K562 (cell line): ENCODE data around the gene NCAM2. TPM values are rescaled to one million over a fixed set of nuclear protein-coding genes. Genes with fewer than 3 reads are reported as not detected.

ENCODE experiments used
- C11orf30 ChIP-seq: fragments of 450-650 bp; IDR thresholded peaks from 2 replicates; pipeline ENCODE4 v1.6.1; 2016; ENCODE audit warnings: low read depth, mild to moderate bottlenecking
- CTCFL ChIP-seq: IDR thresholded peaks from 2 replicates; pipeline ENCODE4 v1.6.1; 2011; ENCODE audit warnings: borderline replicate concordance, low read depth, mild to moderate bottlenecking, moderate library complexity, low read length; ENCODE audit not compliant: insufficient read depth, poor library complexity, severe bottlenecking
- FOXA1 ChIP-seq: fragments of 450-650 bp; IDR thresholded peaks from 2 replicates; pipeline ENCODE4 v1.6.1; 2016; ENCODE audit warnings: mild to moderate bottlenecking, borderline replicate concordance
- HOXB6 ChIP-seq: fragments of 250-450 bp; sonication (Bioruptor Pico); IDR thresholded peaks from 2 replicates; pipeline ENCODE4 v1.5.1; 2022; ENCODE audit warnings: mild to moderate bottlenecking, borderline replicate concordance
- KAT7 ChIP-seq: sonication (generic); formaldehyde crosslinking; IDR thresholded peaks from 2 replicates; pipeline ENCODE4 v1.8.0; 2022; ENCODE audit warnings: missing genetic modification reagents, mild to moderate bottlenecking, borderline replicate concordance
- KLF10 ChIP-seq: fragments of 250-450 bp; sonication (Bioruptor Pico); IDR thresholded peaks from 2 replicates; pipeline ENCODE4 v1.6.1; 2021; ENCODE audit warnings: matching md5 sums
- MTA2 ChIP-seq: fragments of 450-650 bp; IDR thresholded peaks from 2 replicates; pipeline ENCODE4 v1.6.1; 2016; ENCODE audit warnings: low read depth
- NFIX ChIP-seq: fragments of 250-450 bp; sonication (Bioruptor Pico); IDR thresholded peaks from 2 replicates; pipeline ENCODE4 v1.4.0; 2020; ENCODE audit warnings: low read depth, mild to moderate bottlenecking, moderate library complexity
- RAD21 ChIP-seq, 2 experiments: fragments of 250-450 bp in 1 of 2; fragments of 450-650 bp in 1 of 2; sonication (Bioruptor Pico) in 1 of 2; formaldehyde crosslinking in 1 of 2; IDR thresholded peaks in 1 of 2; conservative IDR thresholded peaks in 1 of 2; 2 replicates each; pipeline versions ENCODE4 v1.4.0 to v1.8.0; 2020 to 2022; ENCODE audit warnings: mild to moderate bottlenecking in 2 of 2, moderate library complexity in 1 of 2
- RAD51 ChIP-seq: fragments of 450-650 bp; IDR thresholded peaks from 2 replicates; pipeline ENCODE4 v1.7.1; 2016; ENCODE audit warnings: low read depth, mild to moderate bottlenecking, borderline replicate concordance
- SAP30 ChIP-seq: fragments of 200-600 bp; sonication (generic); IDR thresholded peaks from 2 replicates; pipeline ENCODE4 v1.6.1; 2012; ENCODE audit warnings: borderline replicate concordance, low read depth, mild to moderate bottlenecking, moderate library complexity, low read length, control low read depth, inconsistent platforms; ENCODE audit not compliant: insufficient read depth, poor library complexity, severe bottlenecking
- SMARCA4 ChIP-seq: fragments of 450-650 bp; IDR thresholded peaks from 2 replicates; pipeline ENCODE4 v1.6.1; 2016
- WHSC1 ChIP-seq: IDR thresholded peaks from one replicate; pipeline ENCODE4 v1.6.1; 2012; ENCODE audit warnings: low read length, control low read depth, inconsistent platforms
- ZNF79 ChIP-seq: fragments of 250-450 bp; sonication (Bioruptor Pico); IDR thresholded peaks from 2 replicates; pipeline ENCODE4 v1.4.0; 2020; ENCODE audit warnings: low read depth, mild to moderate bottlenecking, moderate library complexity
- polyA plus RNA-seq, 8 experiments: library from polyadenylated mRNA; depleted of rRNA in 4 of 8; stranded (reverse) in 5 of 8; unstranded in 3 of 8; fragments of >200 nt; fragmentation: Nextera tagmentation in 2 of 8; fragmentation: Illumina TruSeq in 1 of 8; extraction: Ambion mirVana in 2 of 8; extraction: Trizol in 1 of 8; gene quantifications; 2 replicates each; pipeline versions ENCODE4 v1.2.1 to v1.2.3, GENCODE V29; 2011 to 2014; ENCODE audit warnings: inconsistent platforms in 1 of 8, missing spikeins in 1 of 8
- total RNA-seq, 7 experiments: library from RNA; depleted of rRNA in 6 of 7; stranded (reverse); fragments of >200 nt in 6 of 7; fragmentation: Illumina TruSeq in 2 of 7; extraction: Trizol in 2 of 7; gene quantifications; 2 replicates each; pipeline versions ENCODE4 v1.2.1 to v1.2.3, GENCODE V29; 2011 to 2021; ENCODE audit warnings: low replicate concordance in 1 of 7
- TF ChIP-seq, protein P1 (sequence below): sonication (generic); formaldehyde crosslinking; IDR thresholded peaks from 2 replicates; pipeline ENCODE4 v1.8.0; 2022; ENCODE audit warnings: mild to moderate bottlenecking, missing genetic modification reagents
- TF ChIP-seq, protein P2 (sequence below): sonication (generic); IDR thresholded peaks from 2 replicates; pipeline ENCODE4 v1.6.1; 2016
- TF ChIP-seq, protein P3 (sequence below): fragments of 250-450 bp; sonication (Bioruptor Pico); IDR thresholded peaks from 2 replicates; pipeline ENCODE4 v1.5.0; 2022; ENCODE audit warnings: mild to moderate bottlenecking

NCAM2 gene
- total and polyA plus RNA-seq, 9 of the 15 experiments (the other 6 are each of a cell fraction or from before 2014, with no cell fraction given): 14.0 to 58.2 (median 27.8) TPM

DNA sequence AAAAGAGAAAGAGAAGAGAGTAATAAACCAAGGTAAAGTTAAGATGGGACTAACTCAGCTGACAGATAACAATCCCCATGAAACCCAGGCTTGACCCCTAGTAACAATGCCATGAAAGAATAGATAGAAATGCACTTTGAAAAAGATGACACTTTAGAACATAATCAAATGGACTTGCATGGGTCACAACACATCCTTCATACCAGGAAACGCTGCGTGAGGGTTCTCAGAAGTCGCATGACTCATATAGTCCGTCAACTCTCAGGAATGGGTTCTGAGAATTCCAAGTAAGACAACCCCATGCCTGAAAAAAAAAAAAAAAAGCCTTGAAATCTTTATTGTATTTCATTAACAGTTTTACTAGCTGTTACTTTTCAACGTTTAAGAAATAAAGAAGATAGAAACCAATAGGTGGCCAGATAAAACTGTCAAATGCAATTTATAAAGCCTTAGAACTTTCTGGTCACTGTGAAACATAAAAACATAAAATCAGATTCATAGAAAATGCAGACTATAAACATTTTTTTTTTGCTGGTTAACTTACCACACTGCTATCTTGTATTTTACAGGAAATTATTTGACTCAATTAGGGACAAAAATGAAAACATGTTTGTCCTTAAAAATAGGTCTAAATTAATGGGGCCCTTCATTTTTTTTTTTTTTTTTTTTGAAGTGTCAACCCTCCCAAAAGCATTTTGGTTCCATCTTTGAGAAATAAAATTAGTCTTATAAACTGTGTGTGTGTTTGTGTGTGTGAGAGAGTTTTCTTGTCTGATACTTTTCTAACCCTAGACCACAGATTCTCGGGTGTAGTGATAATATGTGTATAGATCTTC lies 202.1 kb downstream of the NCAM2 start (continued):
- TF ChIP-seq SAP30 (no peak), WHSC1 (no peak), FOXA1 (no peak), KAT7 (no peak), HOXB6 (CRISPR knock-in tag) (no peak), KLF10 (CRISPR knock-in tag) (no peak), SMARCA4 (peak; percentile 92), ZNF79 (no peak), RAD21 (CRISPR knock-in tag; conservative IDR thresholded peaks at IDR 0.05 in 1 of 2, IDR thresholded peaks at IDR 0.05 in 1 of 2) (no peak), CTCFL (no peak), MTA2 (no peak), RAD51 (no peak; the same call in 1 of the 2 replicates), NFIX (CRISPR knock-in tag) (no peak), C11orf30 (peak; percentile 53; the same call in 1 of the 2 replicates)
- TF ChIP-seq, protein P1, sequence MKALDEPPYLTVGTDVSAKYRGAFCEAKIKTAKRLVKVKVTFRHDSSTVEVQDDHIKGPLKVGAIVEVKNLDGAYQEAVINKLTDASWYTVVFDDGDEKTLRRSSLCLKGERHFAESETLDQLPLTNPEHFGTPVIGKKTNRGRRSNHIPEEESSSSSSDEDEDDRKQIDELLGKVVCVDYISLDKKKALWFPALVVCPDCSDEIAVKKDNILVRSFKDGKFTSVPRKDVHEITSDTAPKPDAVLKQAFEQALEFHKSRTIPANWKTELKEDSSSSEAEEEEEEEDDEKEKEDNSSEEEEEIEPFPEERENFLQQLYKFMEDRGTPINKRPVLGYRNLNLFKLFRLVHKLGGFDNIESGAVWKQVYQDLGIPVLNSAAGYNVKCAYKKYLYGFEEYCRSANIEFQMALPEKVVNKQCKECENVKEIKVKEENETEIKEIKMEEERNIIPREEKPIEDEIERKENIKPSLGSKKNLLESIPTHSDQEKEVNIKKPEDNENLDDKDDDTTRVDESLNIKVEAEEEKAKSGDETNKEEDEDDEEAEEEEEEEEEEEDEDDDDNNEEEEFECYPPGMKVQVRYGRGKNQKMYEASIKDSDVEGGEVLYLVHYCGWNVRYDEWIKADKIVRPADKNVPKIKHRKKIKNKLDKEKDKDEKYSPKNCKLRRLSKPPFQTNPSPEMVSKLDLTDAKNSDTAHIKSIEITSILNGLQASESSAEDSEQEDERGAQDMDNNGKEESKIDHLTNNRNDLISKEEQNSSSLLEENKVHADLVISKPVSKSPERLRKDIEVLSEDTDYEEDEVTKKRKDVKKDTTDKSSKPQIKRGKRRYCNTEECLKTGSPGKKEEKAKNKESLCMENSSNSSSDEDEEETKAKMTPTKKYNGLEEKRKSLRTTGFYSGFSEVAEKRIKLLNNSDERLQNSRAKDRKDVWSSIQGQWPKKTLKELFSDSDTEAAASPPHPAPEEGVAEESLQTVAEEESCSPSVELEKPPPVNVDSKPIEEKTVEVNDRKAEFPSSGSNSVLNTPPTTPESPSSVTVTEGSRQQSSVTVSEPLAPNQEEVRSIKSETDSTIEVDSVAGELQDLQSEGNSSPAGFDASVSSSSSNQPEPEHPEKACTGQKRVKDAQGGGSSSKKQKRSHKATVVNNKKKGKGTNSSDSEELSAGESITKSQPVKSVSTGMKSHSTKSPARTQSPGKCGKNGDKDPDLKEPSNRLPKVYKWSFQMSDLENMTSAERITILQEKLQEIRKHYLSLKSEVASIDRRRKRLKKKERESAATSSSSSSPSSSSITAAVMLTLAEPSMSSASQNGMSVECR (CRISPR knock-in tag): no peak
- TF ChIP-seq, protein P2, sequence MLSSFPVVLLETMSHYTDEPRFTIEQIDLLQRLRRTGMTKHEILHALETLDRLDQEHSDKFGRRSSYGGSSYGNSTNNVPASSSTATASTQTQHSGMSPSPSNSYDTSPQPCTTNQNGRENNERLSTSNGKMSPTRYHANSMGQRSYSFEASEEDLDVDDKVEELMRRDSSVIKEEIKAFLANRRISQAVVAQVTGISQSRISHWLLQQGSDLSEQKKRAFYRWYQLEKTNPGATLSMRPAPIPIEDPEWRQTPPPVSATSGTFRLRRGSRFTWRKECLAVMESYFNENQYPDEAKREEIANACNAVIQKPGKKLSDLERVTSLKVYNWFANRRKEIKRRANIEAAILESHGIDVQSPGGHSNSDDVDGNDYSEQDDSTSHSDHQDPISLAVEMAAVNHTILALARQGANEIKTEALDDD: peak; percentile 87
- TF ChIP-seq, protein P3, sequence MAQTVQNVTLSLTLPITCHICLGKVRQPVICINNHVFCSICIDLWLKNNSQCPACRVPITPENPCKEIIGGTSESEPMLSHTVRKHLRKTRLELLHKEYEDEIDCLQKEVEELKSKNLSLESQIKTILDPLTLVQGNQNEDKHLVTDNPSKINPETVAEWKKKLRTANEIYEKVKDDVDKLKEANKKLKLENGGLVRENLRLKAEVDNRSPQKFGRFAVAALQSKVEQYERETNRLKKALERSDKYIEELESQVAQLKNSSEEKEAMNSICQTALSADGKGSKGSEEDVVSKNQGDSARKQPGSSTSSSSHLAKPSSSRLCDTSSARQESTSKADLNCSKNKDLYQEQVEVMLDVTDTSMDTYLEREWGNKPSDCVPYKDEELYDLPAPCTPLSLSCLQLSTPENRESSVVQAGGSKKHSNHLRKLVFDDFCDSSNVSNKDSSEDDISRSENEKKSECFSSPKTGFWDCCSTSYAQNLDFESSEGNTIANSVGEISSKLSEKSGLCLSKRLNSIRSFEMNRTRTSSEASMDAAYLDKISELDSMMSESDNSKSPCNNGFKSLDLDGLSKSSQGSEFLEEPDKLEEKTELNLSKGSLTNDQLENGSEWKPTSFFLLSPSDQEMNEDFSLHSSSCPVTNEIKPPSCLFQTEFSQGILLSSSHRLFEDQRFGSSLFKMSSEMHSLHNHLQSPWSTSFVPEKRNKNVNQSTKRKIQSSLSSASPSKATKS (CRISPR knock-in tag): no peak
